Measurements from ENCODE around the gene DNM2.

GRCh38 chr19:10852941-10853340, 135.1 kb downstream of the DNM2 start:
- TF ChIP-seq EZH2 (IDR thresholded peaks at IDR 0.05; ENCODE audit: insufficient read depth, poor library complexity, severe bottlenecking) (no peak), EZH2phosphoT487 (IDR thresholded peaks at IDR 0.05; ENCODE audit: insufficient read depth, low read depth) (no peak)
